ENCODE data around the gene PTPRK. TPM values are rescaled to one million over a fixed set of nuclear protein-coding genes. Genes with fewer than 3 reads are reported as not detected.

PTPRK gene
- polyA plus RNA-seq, 3 donors: 0.01 TPM; not detected in 2

- Histone ChIP-seq H4K20me1 (ENCODE audit: insufficient read depth, low read length) (no peaks in the 10 kb centered on the region), H2AFZ (ENCODE audit: insufficient read depth, low read depth, low read length, poor library complexity, severe bottlenecking) (no peak overlapping the region), H3K79me2 (ENCODE audit: insufficient read depth, low read length) (no peaks in the 10 kb centered on the region), H3K36me3 (replicated peaks in 1 of 2; ENCODE audit: control insufficient read depth in 1 of 2, insufficient read depth in 2 of 2, low read length in 2 of 2) (no peaks in the 10 kb centered on the region), H3K9me3 (replicated peaks in 1 of 2; ENCODE audit: control insufficient read depth in 1 of 2, insufficient read depth in 1 of 2, low read length in 2 of 2) (no peaks in the 10 kb centered on the region), H3K4me1 (ENCODE audit: control insufficient read depth in 1 of 2, insufficient read depth in 2 of 2, low read length in 2 of 2) (no peaks in the 10 kb centered on the region), H3K4me2 (replicated peaks; ENCODE audit: extremely low read depth, low read length, poor library complexity, severe bottlenecking) (no peak overlapping the region), H3K27me3 (ENCODE audit: control insufficient read depth in 2 of 2, insufficient read depth in 2 of 2, low read length in 2 of 2) (no peaks in the 10 kb centered on the region), H3K27ac (ENCODE audit: low read depth in 1 of 2, low read length in 2 of 2) (no peak overlapping the region), H3K4me3 (replicated peaks in 1 of 3; ENCODE audit: low read depth in 2 of 3, low read length in 3 of 3) (no peak overlapping the region), H3K9ac (ENCODE audit: insufficient read depth, low read length, poor library complexity, severe bottlenecking) (no peak overlapping the region)
- H3K27ac Mint-ChIP-seq: no peak overlapping the region
- intact Hi-C loops (cut with micrococcal nuclease): no loop called here
- peaks cover 0 to 3% (median 0%) of the 10 kb centered on the region in 7 donors for H3K9me3 Mint-ChIP-seq
- no peaks in the 10 kb centered on the region for H3K4me1 Mint-ChIP-seq
- no peak for DNase-seq
- TF ChIP-seq CTCF (IDR thresholded peaks at IDR 0.05): no peak
- H3K36me3 Mint-ChIP-seq: no peaks in the 10 kb centered on the region
- no peaks in the 10 kb centered on the region for H3K27me3 Mint-ChIP-seq (ENCODE audit: low read depth in 3 of 3)
- no peak overlapping the region for H3K4me3 Mint-ChIP-seq
- WGBS (ENCODE audit: insufficient coverage): 100% methylated on average over 3 of the region's 8 CpGs
These were observed 547.6 kb downstream of the PTPRK start for GRCh38 chr6:127972815-127973214.

GRCh38 chr6:127971945-127972391 lies 548.4 kb downstream of the PTPRK start:
- Histone ChIP-seq H3K36me3 (replicated peaks in 1 of 2; ENCODE audit: control insufficient read depth in 1 of 2, insufficient read depth in 2 of 2, low read length in 2 of 2) (no peaks in the 10 kb centered on the region), H4K20me1 (ENCODE audit: insufficient read depth, low read length) (no peaks in the 10 kb centered on the region), H3K4me3 (replicated peaks in 1 of 3; ENCODE audit: low read depth in 2 of 3, low read length in 3 of 3) (no peak overlapping the region), H3K27ac (ENCODE audit: low read depth in 1 of 2, low read length in 2 of 2) (no peak overlapping the region), H3K9me3 (replicated peaks in 1 of 2; ENCODE audit: control insufficient read depth in 1 of 2, insufficient read depth in 1 of 2, low read length in 2 of 2) (no peaks in the 10 kb centered on the region), H3K9ac (ENCODE audit: insufficient read depth, low read length, poor library complexity, severe bottlenecking) (no peak overlapping the region), H3K27me3 (ENCODE audit: control insufficient read depth in 2 of 2, insufficient read depth in 2 of 2, low read length in 2 of 2) (no peaks in the 10 kb centered on the region), H3K79me2 (ENCODE audit: insufficient read depth, low read length) (no peaks in the 10 kb centered on the region), H2AFZ (ENCODE audit: insufficient read depth, low read depth, low read length, poor library complexity, severe bottlenecking) (no peak overlapping the region), H3K4me2 (replicated peaks; ENCODE audit: extremely low read depth, low read length, poor library complexity, severe bottlenecking) (no peak overlapping the region), H3K4me1 (ENCODE audit: control insufficient read depth in 1 of 2, insufficient read depth in 2 of 2, low read length in 2 of 2) (no peaks in the 10 kb centered on the region)
- intact Hi-C loops (cut with micrococcal nuclease): no loop called here
- DNase-seq: no peak
- H3K27ac Mint-ChIP-seq: no peak overlapping the region
- no peak for TF ChIP-seq CTCF (IDR thresholded peaks at IDR 0.05)
- H3K4me3 Mint-ChIP-seq: no peak overlapping the region
- H3K36me3 Mint-ChIP-seq: no peaks in the 10 kb centered on the region
- H3K9me3 Mint-ChIP-seq: peaks cover 0 to 3% (median 0%) of the 10 kb centered on the region in 7 donors
- 5% methylated on average over 3 of the region's 4 CpGs for WGBS (ENCODE audit: insufficient coverage)
- H3K27me3 Mint-ChIP-seq (ENCODE audit: low read depth in 3 of 3): no peaks in the 10 kb centered on the region
- no peaks in the 10 kb centered on the region for H3K4me1 Mint-ChIP-seq

Data from CD14-positive monocyte (primary cell).